Measurements from ENCODE around the gene RFC2. TPM values are rescaled to one million over a fixed set of nuclear protein-coding genes. Genes with fewer than 3 reads are reported as not detected.
"Not testable (repeated sequence)": the region's sequence is repeated elsewhere in the genome, so short reads cannot be mapped to it uniquely, and the experiment has no call there.

Gene RFC2
- total RNA-seq, 1 experiment from 2014 or later, result 85.3 TPM

DNA sequence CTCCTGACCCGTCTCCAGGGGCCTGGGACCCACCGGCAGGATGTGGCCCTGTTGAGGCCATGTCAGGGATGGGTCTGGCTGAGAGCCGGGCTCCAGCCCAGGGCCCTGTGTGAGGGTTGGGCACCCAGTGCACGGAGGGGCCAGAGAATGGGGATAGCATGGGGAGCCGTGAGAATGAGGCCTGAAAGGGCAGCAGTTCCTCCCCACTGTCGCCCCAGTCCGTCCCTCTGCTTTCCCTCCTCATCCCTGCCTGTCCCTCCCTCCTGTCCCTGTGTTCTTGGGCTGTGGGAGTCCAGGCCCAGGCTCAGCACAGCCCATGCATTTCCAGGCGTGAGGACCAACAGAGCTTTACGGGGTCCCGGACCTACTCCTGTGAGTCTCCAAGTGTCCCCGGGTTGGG lies 34.8 kb downstream of the RFC2 start:
- DNase-seq (ENCODE audit: low read depth), result no peak

DNA sequence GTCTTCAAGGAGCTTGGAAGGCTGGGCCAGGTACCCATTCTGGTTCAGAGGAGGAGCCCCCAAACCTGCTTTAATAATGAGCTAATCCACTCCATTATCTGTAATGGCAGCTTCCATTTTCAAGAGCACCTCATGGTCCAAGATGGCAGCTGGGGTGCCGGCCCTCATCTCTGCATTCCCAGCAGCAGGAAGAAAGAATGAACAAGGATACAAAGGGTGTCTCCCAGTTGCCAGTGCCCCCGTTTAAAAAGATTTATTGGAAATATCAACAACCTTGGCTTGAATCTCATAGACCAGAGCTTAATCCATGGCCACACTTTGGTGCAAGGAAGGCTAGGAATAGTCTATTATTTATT lies 35.9 kb downstream of the RFC2 start:
- no peak for DNase-seq (ENCODE audit: low read depth)

DNA sequence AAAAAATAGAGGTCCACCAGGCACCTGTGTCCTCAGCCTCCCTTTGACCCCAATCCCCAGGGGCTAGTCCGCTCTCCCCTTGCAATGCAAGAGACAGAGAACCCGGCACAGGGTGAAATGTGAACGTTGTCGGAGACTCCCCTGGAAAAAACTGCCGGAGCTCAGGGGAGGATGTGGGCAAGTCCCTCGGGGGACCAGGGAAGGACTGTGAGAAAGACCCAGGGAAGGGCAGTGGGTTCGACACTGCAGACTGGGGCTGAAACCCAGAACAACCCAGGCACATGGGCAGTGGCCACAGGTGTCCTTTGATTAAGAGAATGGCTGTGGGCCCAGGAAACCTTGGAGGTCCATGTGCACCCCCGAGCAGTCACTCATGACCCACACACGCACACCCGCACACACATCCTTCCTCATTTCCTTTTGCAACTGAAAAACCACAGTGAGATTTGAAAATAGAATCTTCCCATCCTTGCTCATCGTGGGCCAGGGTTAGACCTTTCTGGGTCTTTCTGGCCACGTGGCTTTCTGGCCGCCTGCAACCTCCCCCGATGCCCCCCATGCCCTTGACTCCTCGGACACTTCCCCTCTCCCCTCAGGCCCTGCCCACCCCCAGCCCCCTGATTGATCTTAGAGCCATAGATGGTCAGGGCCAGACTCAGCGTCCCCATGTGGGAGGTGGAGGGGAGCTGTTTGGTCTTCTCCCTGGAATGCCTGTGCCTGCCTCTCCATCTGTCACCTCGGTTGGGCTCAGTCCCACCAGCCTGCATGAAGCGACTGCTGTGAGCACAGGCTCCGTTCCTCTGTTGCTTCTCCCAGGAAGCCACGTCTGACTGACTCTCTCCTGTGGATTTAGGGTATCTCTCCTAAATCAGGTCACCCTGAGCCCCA lies 36.5 kb downstream of the RFC2 start:
- no peak for DNase-seq (ENCODE audit: low read depth)

DNA sequence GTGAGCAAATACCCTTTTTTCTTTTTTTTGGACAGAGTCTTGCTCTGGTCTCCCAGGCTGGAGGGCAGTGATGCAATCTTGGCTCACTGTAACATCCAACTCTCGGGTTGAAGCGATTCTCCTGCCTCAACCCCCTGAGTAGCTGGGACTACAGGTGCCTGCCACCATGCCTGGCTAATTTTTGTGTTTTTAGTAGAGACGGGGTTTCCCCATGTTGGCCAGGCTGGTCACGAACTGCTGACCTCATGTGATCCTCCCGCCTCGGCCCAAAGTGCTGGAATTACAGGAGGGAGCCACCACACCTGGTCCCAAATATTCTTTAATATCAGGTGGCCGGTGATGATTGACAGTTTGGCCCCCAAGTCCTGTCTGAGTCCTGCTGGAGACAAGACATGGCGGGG lies 37.8 kb downstream of the RFC2 start:
- DNase-seq (ENCODE audit: low read depth), result no peak

DNA sequence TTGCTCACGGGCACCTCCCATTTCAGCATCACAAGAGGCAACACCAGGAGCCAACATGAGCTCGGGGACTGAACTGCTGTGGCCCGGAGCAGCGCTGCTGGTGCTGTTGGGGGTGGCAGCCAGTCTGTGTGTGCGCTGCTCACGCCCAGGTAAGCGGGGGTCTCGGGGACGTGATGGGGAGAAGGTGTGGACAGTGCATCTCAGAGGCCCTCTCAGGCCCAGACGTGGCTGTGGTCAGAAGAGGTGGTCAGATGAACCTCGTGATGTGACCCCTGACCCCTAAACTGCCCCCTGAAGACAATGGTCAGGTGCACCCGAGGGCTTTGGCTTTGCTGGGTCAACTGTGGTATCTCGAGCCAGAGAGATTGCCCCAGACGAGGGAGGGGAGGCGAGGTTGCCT lies 38.3 kb downstream of the RFC2 start:
- no peak for DNase-seq (ENCODE audit: low read depth)

DNA sequence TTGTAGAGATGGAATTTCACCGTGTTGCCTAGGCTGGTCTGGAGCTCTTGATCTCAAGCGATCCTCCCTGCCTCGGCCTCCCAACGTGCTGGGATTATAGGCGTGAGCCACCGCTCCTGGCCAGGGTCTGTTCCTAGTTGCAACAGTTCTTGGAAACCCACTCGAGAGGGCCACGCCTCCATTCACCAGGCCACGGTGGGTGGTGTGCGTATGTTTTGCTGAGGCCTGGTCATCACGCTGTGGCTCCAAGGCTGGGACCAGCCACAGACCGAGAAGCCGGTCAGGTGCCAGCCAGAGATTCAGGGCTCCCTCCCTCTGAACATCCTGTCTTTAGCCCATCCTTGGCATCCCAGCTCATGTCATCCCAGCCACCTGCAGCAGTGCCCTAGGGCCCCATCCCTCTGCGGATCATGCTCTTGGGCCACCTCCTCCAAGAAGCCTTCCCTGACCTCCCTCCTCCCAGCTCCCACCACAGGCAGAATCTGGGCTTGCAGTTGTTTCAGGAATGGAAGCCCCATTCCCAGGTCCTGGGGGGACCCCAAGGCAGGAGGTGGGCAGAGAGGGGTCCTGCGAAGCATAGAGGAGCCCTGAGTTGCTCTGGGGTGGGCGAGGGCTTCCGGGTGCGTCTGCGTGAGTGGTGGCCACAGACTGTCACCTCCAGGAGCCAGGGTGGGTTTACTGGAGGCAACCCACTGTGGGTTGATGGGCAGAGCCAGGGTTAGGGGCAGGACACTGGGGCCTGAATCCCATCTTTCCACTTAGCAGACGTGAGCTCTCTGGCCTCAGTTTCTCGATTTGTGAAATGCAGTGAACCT lies 39.2 kb downstream of the RFC2 start:
- DNase-seq (ENCODE audit: low read depth), result no peak

DNA sequence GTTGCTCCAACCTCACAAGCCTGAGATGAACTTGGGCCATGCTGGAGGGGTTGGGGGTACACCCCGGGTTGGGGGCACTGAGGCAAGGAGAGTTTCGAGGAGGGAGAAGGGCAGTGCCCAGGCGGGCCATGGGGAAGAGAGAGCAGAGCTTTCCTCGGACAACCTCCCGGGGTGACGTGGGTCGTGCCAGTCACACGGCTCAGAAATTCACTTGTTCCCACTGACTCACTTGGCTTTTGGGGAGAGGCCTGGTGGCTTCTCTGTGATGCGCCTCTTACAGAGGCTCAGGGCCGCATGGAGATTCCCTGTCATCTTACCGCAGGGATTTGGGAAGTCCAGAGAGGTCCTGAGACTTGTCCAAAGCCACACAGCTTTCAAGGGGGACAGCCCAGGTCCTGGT lies 41.5 kb downstream of the RFC2 start:
- DNase-seq (ENCODE audit: low read depth), result no peak

DNA sequence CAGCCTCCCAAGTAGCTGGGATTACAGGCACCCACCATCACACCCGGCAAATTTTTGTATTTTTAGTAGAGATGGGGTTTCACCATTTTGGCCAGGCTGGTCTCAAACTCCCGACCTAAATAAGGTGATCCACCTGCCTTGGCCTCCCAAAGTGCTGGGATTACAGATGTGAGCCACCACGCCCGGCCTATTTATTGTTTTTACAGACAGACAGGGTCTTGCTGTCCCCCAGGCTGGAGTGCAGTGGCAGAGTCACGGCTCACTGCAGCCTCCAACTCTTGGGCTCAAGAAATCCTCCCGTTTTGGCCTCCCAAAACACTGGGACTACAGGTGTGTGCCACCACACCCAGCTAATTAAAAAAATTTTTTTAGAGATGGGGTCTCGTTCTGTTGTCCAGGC lies 46.0 kb downstream of the RFC2 start:
- DNase-seq (ENCODE audit: low read depth), result not testable (repeated sequence)

DNA sequence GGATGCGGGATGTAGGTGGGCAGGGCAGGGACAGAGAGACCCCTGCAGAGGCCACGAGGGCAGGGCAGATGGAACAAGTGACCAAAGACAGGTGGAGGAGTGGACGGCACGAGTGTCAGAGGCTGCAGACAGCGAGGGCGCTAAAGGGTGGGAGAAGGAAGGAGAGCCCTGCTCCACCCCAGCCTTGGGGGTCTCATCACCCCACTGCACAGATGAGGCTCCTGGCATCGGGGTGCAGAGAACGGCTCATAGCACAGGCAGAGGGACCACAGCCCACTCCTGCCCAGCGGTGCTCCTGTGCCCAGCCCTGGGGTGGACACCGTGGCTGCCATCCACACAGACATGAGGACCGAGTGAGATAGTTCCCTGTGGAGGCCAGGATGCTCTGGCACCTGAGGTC lies 46.6 kb downstream of the RFC2 start:
- DNase-seq (ENCODE audit: low read depth), result no peak

DNA sequence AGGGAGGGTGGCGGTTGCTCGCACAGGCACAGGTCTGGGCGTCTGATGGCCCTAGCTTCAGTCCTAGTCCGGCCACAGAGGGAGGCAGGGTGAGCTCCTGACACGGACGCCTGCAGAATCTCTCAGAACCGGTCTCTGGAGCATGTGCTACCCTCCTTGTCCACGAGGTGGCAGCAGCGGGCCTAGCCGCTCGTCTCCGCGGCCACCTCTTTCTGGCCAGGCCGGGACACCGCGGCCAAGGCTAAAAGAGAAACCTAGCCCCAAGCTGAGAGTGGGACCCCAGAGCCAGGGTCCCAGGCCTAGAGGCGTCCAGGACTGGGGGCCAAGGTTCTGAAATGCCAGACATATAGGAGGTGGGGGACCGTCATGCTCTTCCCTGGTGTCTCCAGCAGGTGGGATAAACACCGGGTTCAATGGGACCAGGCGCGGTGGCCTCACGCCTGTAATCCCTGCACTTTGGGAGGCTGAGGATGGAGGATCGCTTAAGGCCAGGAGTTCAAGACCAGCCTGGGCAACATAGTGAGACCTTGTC lies 47.5 kb downstream of the RFC2 start:
- peak; percentile 68 for DNase-seq (ENCODE audit: low read depth)

DNA sequence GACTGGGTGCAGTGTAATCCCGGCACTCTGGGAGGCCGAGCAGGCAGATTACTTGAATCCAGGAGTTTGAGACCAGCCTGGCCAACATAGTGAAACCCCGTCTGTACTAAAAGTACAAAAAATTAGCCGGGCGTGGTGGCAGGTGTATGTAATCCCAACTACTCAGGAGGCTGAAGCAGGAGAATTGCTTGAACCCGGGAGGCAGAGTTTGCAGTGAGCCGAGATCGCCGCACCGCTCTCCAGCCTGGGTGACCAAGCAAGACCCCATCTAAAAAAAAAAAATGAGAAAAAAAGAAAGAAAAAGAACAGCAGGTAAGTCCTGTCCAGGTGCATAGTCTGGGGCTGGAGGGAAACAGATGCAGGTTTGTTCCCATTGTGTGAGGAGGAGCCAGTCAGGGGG lies 48.1 kb downstream of the RFC2 start:
- DNase-seq (ENCODE audit: low read depth), result not testable (repeated sequence)

DNA sequence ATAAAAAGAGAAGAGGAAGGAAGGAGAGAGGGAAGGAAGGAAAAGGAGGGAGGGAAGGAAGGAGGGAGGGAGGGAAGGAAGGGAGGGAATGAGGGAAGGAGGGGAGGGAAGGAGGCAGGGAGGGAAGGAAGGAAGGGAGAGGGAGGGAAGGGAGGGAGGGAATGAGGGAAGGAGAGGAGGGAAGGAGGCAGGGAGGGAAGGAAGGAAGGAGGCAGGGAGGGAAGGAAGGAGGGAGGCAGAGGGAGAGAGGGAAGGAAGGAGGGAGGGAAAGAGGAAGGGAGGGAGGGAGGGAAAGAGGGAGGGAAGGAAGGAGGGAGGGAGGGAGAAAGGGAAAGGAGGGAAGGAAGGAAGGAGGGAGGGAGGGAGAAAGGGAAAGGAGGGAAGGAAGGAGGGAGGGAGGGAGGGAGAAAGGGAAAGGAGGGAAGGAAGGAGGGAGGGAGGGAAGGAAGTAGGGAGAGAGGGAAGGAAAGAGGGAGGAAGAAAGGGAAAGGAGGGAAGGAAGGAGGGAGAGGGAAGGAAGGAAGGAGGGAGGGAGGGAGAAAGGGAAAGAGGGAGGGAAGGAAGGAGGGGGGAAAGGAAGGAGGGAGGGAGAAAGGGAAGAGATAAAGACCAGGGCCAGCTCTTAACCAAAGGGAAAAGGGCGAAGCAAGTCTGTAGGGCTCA lies 50.1 kb downstream of the RFC2 start:
- no peak for DNase-seq (ENCODE audit: low read depth)

DNA sequence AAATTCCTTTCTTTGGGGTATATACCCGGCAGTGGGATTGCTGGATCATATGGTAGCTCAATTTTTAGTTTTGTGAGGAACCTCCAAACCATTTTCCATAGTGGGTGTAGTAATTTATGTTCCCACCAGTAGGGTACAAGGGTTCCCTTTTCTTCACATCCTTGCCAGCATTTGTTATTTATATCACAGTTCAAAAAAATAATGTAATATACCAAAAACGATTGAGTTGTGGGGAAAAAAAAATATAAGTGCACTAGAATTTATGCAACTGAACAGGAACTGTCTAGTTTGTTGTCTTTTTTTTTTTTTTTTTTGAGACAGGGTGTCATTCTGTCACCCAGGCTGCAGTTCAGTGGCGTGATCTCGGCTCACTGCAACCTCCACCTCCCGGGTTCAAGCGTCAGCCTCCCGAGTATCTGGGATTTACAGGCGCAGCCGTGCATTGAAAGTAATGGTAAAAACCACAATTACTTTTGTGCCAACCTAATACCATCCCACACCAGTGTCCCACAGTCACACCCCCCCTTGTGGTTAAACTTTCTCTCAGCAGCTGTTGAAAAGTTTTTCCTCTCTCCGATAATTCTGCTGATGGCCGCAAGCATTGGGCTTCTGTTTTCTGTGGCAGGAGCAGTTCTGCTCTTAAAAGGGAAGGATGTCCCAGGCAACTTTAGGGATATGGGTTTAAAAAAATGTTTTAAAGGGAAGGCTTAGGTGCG lies 51.2 kb downstream of the RFC2 start:
- DNase-seq (ENCODE audit: low read depth), result peak; percentile 93

DNA sequence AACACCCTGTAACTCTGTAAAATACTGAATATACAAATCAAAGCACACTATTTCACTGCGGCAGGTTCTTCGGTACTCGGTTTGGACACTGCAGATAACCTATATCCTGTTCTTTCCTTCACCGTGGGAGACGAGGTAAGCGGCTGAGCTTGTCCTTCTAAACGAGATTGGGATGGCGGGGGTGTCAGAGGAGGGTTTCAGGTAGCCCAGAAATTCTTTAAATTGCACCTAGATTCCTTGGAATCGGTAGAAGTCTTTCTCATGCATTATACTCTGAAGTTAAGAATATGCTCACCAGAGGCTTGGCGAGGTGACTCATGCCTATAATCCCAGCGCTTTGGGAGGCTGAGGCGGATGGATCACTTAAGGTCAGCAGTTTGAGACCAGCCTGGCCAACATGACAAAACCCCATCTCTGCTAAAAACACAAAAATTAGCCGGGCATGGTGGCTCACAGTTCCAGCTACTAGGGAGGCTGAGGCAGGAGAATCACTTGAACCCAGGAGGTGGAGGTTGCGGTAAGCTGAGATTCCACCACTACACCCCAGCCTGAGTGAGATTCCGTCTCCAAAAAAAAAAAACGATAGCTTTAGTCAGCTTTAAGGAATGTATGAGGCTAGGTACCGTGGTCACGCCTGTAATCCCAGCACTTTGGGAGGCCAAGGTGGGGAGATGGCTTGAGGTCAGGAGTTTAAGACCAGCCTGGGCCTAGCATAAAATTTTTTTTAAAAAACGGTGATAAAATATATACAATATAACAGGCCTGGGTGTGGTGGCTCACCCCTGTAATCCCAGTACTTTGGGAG lies 54.4 kb downstream of the RFC2 start:
- DNase-seq (ENCODE audit: low read depth), result peak; percentile 61

DNA sequence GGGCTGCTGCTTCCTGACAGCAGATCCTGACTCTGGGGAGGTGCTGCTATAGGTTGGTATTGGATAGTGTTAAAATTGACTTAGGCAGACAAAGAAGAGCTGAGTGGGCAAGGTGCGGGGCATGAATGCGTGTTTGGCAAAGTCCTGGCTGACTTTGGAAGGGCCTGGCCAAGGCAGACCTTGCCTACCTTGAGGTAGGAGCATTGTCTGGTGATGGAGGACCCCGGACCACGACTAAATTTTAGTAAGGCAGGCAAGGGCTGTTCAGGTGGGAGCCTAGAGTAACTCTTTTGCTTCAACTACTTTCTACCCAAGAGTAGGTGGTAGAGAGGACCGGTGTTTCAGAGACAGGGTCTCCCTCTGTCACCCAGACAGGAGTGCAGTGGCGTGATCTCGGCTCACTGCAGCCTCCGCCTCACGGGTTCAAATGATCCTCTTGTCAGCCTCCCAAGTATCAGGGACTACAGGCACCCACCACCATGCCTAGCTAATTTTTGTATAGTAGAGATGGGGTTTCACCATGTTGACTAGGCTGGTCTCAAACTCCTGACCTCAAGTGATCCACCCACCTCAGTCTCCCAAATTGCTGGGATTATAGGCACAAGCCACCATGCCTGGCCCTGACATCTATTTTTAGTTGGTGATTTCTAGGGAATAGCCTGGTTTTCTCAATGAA lies 56.6 kb downstream of the RFC2 start:
- no peak for DNase-seq (ENCODE audit: low read depth)

DNA sequence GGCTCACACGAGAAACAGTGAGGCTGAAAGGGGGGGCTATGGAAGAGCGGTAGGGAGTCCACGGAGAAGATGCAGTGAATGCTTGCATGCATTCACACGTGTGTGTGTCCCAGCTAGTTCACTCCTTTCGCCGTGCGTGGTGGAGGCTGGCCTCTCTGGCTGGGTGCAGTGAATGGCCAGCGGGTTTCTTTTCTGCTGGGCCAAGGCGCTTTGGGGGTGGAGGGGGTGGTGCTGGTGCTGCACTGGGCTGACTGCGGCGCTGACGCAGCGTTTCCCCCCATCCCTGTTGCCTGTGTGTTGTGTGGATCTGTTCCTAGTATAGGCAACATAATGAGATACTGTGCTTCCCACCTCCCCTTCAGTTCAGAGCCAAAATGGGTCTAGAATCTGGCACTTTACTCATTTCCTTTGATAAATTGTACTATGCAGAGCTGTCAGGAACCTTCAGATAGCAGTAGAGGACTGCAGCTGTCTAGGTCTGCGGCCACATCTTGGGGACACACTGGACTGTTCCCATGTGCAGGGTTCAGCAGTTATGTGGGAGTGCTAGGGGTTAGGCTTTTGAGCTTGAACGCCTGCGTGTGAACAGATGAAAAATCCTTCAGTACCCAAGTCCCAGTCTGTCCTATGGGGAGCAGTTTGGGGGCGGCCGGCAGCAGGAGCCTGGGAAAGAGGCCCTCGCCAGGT lies 58.1 kb downstream of the RFC2 start:
- not testable (repeated sequence) for DNase-seq (ENCODE audit: low read depth)

DNA sequence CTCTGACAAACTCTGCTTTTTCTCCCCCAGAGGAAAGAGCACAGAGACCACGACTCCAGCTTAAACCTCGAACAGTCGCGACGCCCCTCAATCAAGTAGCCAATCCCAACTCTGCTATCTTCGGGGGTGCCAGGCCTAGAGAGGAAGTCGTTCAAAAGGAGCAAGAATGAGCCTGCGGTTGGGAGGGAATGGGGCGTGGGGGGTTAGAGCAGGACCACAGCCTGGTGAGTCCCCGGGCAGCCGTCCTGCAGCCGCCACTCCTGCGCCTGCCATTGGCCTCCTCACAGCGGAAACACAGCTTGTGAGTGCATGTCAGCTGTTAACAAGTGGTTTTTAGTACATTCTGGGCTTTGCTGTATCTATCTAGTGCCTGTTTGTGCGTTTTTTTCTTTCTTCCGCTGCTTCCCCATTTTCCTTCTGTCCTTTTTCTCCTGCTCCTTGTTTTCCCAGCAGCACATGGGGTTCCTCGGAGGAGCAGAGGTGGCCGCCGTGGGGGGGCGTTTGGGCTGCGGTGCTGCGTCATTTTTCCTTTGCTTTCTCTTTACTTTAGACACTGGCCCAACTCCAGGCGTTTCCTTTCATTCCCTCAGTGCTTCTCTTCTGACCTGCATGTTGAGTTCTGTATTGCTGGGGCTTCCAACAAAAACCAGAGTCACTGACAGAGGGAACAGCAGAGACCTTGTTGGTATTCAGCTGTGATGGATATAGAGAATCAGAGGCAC lies 58.9 kb downstream of the RFC2 start:
- DNase-seq (ENCODE audit: low read depth), result not testable (repeated sequence)

DNA sequence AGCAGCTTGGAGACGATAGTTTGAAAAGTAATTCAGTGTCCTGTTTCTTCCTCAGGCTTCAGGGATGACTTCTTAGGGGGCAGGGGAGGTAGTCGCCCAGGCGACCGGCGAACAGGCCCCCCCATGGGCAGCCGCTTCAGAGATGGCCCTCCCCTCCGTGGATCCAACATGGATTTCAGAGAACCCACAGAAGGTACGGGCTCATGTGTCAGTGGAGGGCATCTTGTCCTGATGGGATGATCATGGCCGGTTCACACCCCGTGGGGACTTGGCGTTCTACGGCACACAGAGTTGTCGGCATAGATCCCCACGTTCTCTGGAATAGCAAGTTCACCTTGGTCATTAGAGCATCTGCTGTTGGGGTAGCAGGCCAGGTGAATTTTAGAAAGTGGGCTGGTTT lies 59.5 kb downstream of the RFC2 start:
- DNase-seq (ENCODE audit: low read depth), result no peak

DNA sequence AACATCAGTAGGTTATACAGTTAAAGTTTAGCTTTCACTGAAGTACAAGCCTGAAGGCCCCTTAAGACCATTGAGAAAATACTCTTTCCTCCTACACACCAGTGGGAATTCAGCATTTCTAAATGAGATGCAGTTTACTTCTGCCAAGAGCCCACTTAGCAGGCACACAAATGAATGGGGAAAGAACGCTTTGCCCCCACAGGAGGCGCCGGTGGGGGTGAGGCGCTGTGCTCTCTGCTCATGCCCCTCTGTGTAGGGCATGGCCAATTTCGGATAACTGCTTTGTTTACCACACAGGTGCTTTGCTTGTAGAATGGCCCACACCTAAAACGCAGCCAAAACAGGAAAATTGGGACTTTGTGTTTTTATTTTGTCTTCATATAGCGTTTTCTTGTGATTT lies 60.3 kb downstream of the RFC2 start:
- no peak for DNase-seq (ENCODE audit: low read depth)

Data from LHCN-M2 (cell line).